Neural progenitor cell (in vitro differentiated cells): ENCODE data around the gene CRIP3.

Experiments used
- EZH2 ChIP-seq: fragments of 200-600 bp; sonication (generic); IDR thresholded peaks from 2 replicates; pipeline ENCODE4 v1.6.1; 2017; ENCODE audit warnings: antibody characterized with exemption, mild to moderate bottlenecking, moderate library complexity
- TF ChIP-seq, protein P1 (sequence below): fragments of 200-600 bp; sonication (generic); IDR thresholded peaks from 2 replicates; pipeline ENCODE4 v1.5.1; 2017; ENCODE audit warnings: antibody characterized with exemption, mild to moderate bottlenecking

DNA sequence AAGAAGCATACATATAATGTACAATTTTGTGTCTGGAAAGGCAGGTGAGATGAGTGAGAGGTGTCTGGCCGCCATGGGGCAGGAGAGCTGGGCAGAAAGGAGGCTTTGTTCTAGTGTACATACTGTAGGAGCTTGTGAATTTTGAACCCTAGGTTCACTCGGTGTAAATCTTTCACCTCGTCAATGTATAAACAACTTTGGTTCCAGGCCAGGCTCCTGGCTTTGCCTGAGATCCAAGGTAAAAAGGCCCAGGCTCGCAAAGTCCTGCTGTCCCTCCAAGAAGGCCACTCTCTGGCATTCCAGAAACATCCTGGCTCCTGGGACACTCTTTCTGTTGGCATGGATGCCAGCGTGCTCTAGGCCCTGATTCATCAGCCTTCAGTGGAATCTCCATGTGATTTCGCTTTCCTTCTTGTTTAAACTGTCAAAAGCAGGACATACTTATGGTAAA is 17.7 kb downstream of the CRIP3 start:
- TF ChIP-seq, protein P1, sequence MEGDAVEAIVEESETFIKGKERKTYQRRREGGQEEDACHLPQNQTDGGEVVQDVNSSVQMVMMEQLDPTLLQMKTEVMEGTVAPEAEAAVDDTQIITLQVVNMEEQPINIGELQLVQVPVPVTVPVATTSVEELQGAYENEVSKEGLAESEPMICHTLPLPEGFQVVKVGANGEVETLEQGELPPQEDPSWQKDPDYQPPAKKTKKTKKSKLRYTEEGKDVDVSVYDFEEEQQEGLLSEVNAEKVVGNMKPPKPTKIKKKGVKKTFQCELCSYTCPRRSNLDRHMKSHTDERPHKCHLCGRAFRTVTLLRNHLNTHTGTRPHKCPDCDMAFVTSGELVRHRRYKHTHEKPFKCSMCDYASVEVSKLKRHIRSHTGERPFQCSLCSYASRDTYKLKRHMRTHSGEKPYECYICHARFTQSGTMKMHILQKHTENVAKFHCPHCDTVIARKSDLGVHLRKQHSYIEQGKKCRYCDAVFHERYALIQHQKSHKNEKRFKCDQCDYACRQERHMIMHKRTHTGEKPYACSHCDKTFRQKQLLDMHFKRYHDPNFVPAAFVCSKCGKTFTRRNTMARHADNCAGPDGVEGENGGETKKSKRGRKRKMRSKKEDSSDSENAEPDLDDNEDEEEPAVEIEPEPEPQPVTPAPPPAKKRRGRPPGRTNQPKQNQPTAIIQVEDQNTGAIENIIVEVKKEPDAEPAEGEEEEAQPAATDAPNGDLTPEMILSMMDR = no peak
- no peak for TF ChIP-seq EZH2
